Activated CD4-positive, alpha-beta memory T cell treated with anti-CD3 and anti-CD28 coated beads, Interleukin-2, amount 10 ng/mL, durations not matched to agents 7 days and 5 days (primary cell): ENCODE results near the gene PAK1. TPM values are rescaled to one million over a fixed set of nuclear protein-coding genes. Genes with fewer than 3 reads are reported as not detected.

ENCODE experiments used
- CTCF ChIA-PET: fragments of 350-600 bp; sonication (Branson Sonifier 250); formaldehyde crosslinking; loops from one replicate; lab custom pipeline; 2021; ENCODE audit warnings: antibody characterized with exemption, inconsistent platforms; lab: Charles Lee
- POLR2A ChIA-PET: fragments of 350-600 bp; sonication (Branson Sonifier 250); formaldehyde crosslinking; loops from one replicate; lab custom pipeline; 2021; ENCODE audit warnings: antibody characterized with exemption; lab: Charles Lee
- DNase-seq: peaks from one replicate; pipeline ENCODE4 v3.0.0-alpha.2; 2020
- H3K27ac Mint-ChIP-seq: one replicate; pipeline ENCODE4 v1.8.0; 2021; ENCODE audit warnings: mild to moderate bottlenecking, mixed read lengths
- H3K27me3 Mint-ChIP-seq: one replicate; pipeline ENCODE4 v1.8.0; 2021; ENCODE audit warnings: mixed read lengths
- H3K36me3 Mint-ChIP-seq: one replicate; pipeline ENCODE4 v1.8.0; 2021; ENCODE audit warnings: low read depth, mixed read lengths
- H3K4me1 Mint-ChIP-seq: one replicate; pipeline ENCODE4 v1.8.0; 2021; ENCODE audit warnings: mixed read lengths
- H3K4me3 Mint-ChIP-seq: one replicate; pipeline ENCODE4 v1.8.0; 2021; ENCODE audit warnings: mild to moderate bottlenecking, mixed read lengths
- H3K9me3 Mint-ChIP-seq: one replicate; pipeline ENCODE4 v1.8.0; 2021; ENCODE audit warnings: mixed read lengths
- total RNA-seq, 2 experiments: library from RNA; stranded (reverse); gene quantifications; one replicate each; pipeline ENCODE4 v1.2.3, GENCODE V29; 2021

The PAK1 gene
- total RNA-seq, 2 experiments from 2014 or later: 47.1 to 48.2 TPM

DNA sequence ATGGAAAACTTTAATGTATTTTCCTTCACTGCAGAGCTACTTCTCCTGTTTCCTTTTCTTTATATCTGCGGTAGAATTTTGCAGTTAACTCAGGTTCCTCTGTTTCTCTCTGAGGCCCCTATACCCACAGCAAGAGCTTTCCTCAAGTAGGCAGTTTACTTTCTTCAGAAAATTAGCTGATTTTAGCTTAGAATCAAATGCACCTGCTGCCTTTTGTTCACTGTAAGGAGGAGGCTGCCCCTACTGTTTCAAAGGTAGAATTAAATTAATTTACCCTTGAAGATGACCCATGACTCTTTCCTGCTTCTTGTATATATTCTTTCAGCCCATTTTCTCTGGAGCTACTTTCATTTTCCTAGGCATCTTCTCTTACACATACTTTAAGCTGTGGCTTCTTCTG is 103.7 kb downstream of the PAK1 start:
- ChIA-PET POLR2A (no interaction called here), CTCF (interaction anchor here (1.3 to 1.5 kb wide), 3 partner anchors 16 to 51 kb away, joined by 3 to 4 read pairs (median 3); no protein-coding TSS in a partner anchor)
- H3K4me1 Mint-ChIP-seq: no peaks in the 10 kb centered on the region
- peaks cover 23% of the 10 kb centered on the region for H3K36me3 Mint-ChIP-seq
- DNase-seq: no peak
- H3K9me3 Mint-ChIP-seq: peaks cover 3% of the 10 kb centered on the region
- no peaks in the 10 kb centered on the region for H3K27me3 Mint-ChIP-seq
- H3K4me3 Mint-ChIP-seq: no peak overlapping the region
- H3K27ac Mint-ChIP-seq: no peak overlapping the region

DNA sequence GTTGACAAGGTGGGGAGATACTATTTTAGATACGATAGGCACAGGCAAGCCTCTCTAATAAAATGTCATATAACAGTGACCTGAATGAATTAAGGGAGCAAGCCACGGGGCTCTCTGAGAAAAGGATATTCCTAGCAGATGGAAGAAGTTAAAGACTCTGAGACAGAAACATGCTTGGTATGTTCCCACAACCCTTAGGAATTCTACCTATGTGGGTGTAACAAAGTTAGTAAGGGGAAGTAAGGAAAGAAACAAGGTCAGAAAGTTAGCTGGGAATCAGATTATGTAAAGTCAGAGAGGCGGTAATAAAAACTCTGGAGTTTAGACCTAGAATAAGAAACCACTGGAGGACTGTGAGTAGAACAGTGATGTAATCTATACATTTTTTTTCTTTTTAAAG is 112.7 kb downstream of the PAK1 start:
- no peak overlapping the region for H3K27ac Mint-ChIP-seq

DNA sequence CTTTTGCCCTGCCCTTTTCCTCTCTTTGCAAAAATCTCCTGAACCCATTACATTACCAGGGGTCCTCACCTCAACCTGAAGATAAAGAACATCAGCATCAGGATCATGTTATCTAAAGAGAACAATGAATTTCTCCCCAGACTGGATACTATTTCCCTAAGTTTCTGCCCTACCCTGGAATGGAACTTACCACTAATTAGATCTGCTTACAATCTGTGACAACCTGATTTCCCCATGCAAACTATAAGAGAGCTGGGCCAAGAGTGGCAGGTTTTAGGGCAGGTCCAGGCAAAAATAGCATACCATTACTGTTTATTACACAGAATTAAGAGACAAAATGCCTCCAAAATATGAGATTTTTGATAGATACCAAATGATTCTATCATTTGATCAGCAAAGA is 114.4 kb downstream of the PAK1 start:
- no peaks in the 10 kb centered on the region for H3K4me1 Mint-ChIP-seq
- ChIA-PET CTCF (no interaction called here), POLR2A (no interaction called here)
- no peak overlapping the region for H3K4me3 Mint-ChIP-seq
- no peaks in the 10 kb centered on the region for H3K27me3 Mint-ChIP-seq
- no peak for DNase-seq
- peaks cover 24% of the 10 kb centered on the region for H3K36me3 Mint-ChIP-seq
- no peak overlapping the region for H3K27ac Mint-ChIP-seq
- H3K9me3 Mint-ChIP-seq: no peaks in the 10 kb centered on the region

More for the DNA sequence above, 112.7 kb downstream of the PAK1 start:
- peaks cover 3% of the 10 kb centered on the region for H3K9me3 Mint-ChIP-seq
- POLR2A ChIA-PET: no interaction called here
- no peaks in the 10 kb centered on the region for H3K27me3 Mint-ChIP-seq
- no peak for DNase-seq
- H3K4me3 Mint-ChIP-seq: no peak overlapping the region
- H3K4me1 Mint-ChIP-seq: no peaks in the 10 kb centered on the region
- peaks cover 32% of the 10 kb centered on the region for H3K36me3 Mint-ChIP-seq
- CTCF ChIA-PET: no interaction called here

DNA sequence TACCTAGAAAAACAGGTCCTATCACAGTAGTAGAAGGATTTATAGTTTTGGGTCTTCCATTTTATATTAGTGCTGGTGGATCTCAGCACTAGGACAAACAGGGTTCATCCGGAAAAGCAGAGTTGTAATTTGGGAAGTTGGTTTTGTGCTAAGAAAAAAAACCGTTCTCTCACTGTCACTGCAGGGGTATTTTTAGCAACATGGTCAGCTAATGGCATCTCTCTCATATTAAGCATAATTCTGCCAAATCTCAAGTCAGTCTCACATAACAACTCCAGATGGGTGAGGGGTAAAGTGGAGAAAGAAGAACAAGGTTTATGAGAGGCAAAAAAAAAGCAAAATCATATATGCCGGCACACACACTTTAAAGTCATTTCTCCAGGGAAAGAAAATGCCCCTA is 120.8 kb downstream of the PAK1 start:
- POLR2A ChIA-PET: no interaction called here
- no peak for DNase-seq
- Mint-ChIP-seq H3K36me3 (peaks cover 17% of the 10 kb centered on the region), H3K27me3 (no peaks in the 10 kb centered on the region), H3K27ac (no peak overlapping the region), H3K4me1 (no peaks in the 10 kb centered on the region), H3K9me3 (no peaks in the 10 kb centered on the region), H3K4me3 (no peak overlapping the region)
- CTCF ChIA-PET: no interaction called here

DNA sequence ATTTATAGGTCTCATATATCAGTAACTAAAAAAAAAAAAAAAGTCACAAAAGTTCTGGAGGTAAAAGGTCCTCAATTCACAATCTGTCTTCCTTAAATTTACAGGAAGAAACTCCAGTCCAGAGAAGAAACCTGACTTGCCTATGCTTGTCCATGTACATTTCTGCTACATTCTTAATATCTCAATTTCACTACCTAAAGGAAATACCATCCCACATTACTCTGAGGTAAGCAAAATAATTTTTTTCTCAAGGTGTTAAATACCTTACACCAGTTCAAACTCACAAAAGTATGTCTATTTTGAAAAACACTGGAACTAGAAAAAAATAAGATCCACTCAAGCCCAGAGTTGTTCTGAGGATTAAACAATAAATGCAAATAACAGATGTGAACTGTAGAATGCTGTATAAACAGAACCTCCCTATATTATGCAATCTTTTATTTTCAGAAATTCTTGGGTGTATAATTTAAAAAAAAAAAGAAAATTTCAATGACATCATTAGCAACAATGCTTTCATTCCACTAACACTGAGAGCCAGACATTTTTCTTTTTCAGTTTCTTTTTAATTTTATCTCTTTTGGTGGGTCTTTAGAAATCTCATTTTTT is 122.5 kb downstream of the PAK1 start:
- H3K36me3 Mint-ChIP-seq: peaks cover 18% of the 10 kb centered on the region
- POLR2A ChIA-PET: no interaction called here

DNA sequence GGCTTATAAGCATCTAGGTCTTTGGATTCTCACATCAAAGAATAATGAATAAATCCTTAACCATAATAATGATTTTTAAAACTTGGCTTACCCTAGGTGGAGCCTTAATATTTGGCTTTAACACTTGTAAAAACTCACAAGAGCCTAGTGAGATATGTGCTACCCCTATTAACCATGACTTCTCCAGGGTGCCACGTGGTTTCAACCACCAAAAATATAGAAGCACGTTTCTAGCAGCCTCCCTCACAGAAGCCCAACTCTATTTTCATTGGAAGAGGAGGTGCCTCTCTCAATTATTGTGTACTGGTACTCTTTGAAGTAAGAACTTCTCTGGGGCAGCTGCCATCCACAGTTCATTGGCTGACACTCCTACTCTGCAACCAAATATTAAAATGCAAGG is 125.9 kb downstream of the PAK1 start:
- no peaks in the 10 kb centered on the region for H3K27me3 Mint-ChIP-seq
- ChIA-PET POLR2A (no interaction called here), CTCF (no interaction called here)
- no peak overlapping the region for H3K4me3 Mint-ChIP-seq
- peaks cover 32% of the 10 kb centered on the region for H3K36me3 Mint-ChIP-seq
- H3K4me1 Mint-ChIP-seq: no peaks in the 10 kb centered on the region
- no peaks in the 10 kb centered on the region for H3K9me3 Mint-ChIP-seq
- H3K27ac Mint-ChIP-seq: no peak overlapping the region
- DNase-seq: no peak

More for the DNA sequence above, 122.5 kb downstream of the PAK1 start:
- CTCF ChIA-PET: no interaction called here
- DNase-seq: no peak
- no peaks in the 10 kb centered on the region for H3K27me3 Mint-ChIP-seq
- no peak overlapping the region for H3K27ac Mint-ChIP-seq
- H3K4me1 Mint-ChIP-seq: no peaks in the 10 kb centered on the region
- no peak overlapping the region for H3K4me3 Mint-ChIP-seq
- no peaks in the 10 kb centered on the region for H3K9me3 Mint-ChIP-seq

DNA sequence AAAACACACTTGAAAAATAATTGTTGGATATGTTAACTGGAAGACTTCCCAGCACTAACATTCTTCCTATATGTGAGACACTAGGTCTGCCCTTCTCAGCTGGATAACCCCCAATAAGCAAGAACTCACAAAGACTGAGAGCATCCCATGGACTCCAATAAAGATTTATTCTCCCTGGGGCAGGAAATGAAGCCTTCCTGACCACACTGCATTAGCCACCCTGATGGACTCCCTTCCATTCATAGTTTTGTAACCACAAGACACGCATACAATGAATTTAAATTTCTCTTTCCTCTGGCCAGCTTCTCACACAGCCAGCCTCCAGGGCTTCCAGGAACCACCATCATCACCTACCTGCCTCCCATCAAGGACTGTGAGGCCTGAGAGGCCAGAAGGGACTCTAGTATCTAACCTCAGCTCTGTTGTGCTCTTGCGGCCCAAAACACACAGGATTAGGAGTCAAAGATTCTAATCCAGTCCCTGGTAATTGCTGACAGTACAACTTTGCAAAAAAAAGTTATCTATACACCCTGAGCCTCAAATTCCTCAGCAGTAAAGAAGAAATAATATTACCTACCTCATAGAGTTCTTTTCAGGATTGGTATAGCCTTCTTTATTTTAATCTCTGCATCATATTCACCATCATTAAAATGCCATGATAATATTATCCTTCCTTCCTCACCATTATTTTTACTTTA is 126.8 kb downstream of the PAK1 start:
- no peak for DNase-seq
- H3K27ac Mint-ChIP-seq: no peak overlapping the region

DNA sequence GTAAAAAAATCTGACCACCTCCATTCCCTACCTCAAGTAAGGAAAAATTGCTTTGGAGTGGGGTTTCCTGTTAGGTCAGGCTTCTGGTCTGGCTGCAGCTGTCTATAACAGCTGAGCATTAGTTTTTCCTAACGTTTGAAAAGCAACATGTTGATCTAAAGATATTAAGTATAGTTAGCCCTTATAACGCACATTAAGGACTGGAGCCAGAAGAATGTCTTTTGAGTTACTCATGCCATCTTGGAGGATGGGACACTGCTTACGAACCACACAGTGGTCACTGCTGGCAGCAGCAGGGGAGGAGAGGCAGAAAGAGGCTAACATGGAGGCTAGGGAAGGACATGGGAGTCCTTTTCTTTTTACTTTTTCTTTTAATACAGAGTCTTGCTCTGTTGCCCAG is 128.3 kb downstream of the PAK1 start:
- ChIA-PET POLR2A (no interaction called here), CTCF (no interaction called here)
- no peaks in the 10 kb centered on the region for H3K27me3 Mint-ChIP-seq
- no peaks in the 10 kb centered on the region for H3K9me3 Mint-ChIP-seq
- peaks cover 46% of the 10 kb centered on the region for H3K36me3 Mint-ChIP-seq
- DNase-seq: no peak
- no peak overlapping the region for H3K4me3 Mint-ChIP-seq
- H3K27ac Mint-ChIP-seq: no peak overlapping the region
- H3K4me1 Mint-ChIP-seq: no peaks in the 10 kb centered on the region

More for the DNA sequence above, 126.8 kb downstream of the PAK1 start:
- CTCF ChIA-PET: no interaction called here
- H3K4me3 Mint-ChIP-seq: no peak overlapping the region
- POLR2A ChIA-PET: no interaction called here
- no peaks in the 10 kb centered on the region for H3K9me3 Mint-ChIP-seq
- no peaks in the 10 kb centered on the region for H3K27me3 Mint-ChIP-seq
- peaks cover 34% of the 10 kb centered on the region for H3K36me3 Mint-ChIP-seq
- H3K4me1 Mint-ChIP-seq: no peaks in the 10 kb centered on the region

DNA sequence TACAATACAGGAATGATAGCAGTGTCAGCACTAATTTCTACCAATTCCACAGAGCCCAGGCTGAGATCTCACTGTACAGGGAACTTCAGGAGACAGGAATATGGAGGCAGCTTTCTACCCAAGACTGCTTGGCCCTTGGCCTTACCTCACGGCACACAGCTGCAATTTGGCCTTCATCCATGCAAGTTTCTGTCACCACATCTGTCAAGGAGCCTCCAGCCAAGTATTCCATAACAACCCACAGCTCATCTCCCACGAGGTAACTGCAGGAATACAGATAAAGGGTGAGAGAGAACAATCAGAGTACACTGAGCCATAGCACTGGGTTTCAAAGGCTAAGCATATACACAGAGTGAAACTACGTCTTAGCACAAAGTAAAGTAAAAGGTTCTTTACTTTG is 133.4 kb downstream of the PAK1 start:
- POLR2A ChIA-PET: no interaction called here
- Mint-ChIP-seq H3K9me3 (no peaks in the 10 kb centered on the region), H3K27me3 (no peaks in the 10 kb centered on the region), H3K27ac (no peak overlapping the region), H3K4me1 (no peaks in the 10 kb centered on the region), H3K4me3 (no peak overlapping the region), H3K36me3 (peaks cover 45% of the 10 kb centered on the region)
- no peak for DNase-seq
- CTCF ChIA-PET: no interaction called here

DNA sequence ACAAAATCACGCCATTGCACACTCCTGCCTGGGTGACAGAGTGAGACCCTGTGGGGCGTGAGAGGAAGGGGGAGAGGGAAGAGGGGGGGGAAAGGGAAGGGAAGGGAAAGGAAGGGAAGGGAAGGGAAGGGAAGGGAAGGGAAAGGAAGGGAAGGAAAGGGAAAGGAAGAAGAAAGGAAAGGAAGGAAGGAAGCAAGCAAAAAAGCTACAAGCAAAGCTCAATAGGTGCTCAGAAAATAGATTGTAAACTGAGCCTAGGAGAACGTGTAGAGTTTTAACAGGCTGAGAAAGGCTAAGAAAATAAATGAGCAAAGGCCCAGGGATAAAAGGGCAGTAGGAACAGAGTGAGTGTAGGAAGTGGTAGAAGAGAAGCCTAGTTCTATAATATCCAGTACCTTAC is 141.6 kb downstream of the PAK1 start:
- H3K4me1 Mint-ChIP-seq: no peaks in the 10 kb centered on the region
- DNase-seq: no peak
- peaks cover 7% of the 10 kb centered on the region for H3K9me3 Mint-ChIP-seq
- CTCF ChIA-PET: no interaction called here
- no peak overlapping the region for H3K4me3 Mint-ChIP-seq
- H3K27me3 Mint-ChIP-seq: no peaks in the 10 kb centered on the region
- peaks cover 50% of the 10 kb centered on the region for H3K36me3 Mint-ChIP-seq
- POLR2A ChIA-PET: no interaction called here
- H3K27ac Mint-ChIP-seq: no peak overlapping the region

DNA sequence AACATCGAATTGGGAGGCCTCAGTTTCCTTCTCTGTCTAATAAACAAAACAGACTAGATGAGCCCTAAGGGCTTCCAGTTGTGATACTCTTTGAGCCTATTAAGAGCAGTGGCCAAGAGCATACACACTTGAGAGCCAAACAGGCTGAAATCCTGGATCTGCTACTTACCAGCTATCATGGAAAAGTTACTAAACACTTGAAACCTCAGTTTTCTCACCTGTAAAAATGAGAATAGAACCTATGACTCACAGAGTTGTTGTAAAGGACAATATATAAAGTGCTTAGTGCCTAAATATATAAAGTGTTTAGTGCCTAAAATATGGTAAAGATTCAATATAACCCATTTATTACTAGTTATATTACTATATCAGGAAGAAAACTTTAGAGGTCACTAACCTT is 148.7 kb downstream of the PAK1 start:
- H3K4me1 Mint-ChIP-seq: peaks cover 2% of the 10 kb centered on the region
- H3K36me3 Mint-ChIP-seq: peaks cover 50% of the 10 kb centered on the region
- no peak overlapping the region for H3K27ac Mint-ChIP-seq
- peaks cover 2% of the 10 kb centered on the region for H3K9me3 Mint-ChIP-seq
- ChIA-PET CTCF (no interaction called here), POLR2A (no interaction called here)
- no peak for DNase-seq
- no peaks in the 10 kb centered on the region for H3K27me3 Mint-ChIP-seq
- H3K4me3 Mint-ChIP-seq: no peak overlapping the region

DNA sequence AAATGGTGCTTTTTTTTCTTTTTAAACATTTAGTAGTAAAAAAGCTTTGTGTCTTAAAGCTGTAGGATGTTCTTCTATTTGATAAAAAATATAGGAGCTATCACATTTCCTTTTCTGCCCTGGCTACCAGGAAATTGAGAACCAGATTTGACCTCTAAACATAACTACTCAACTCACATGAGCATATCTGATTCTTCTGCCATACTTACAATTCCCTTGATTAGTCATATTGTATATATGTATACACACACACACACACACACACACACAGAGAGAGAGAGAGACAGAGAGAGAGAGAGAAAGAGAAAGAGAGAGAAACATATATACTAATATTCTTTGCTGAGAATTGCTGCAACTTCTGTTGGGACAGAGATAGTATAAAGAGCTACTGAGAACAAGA is 149.4 kb downstream of the PAK1 start:
- no peak for DNase-seq
- Mint-ChIP-seq H3K9me3 (peaks cover 2% of the 10 kb centered on the region), H3K4me3 (no peak overlapping the region), H3K27ac (no peak overlapping the region), H3K27me3 (no peaks in the 10 kb centered on the region), H3K4me1 (peaks cover 2% of the 10 kb centered on the region), H3K36me3 (peaks cover 44% of the 10 kb centered on the region)
- ChIA-PET CTCF (interaction anchor here (0.6 kb wide), 1 partner anchor 168 kb away, joined by 3 read pairs; no protein-coding TSS in a partner anchor), POLR2A (no interaction called here)

DNA sequence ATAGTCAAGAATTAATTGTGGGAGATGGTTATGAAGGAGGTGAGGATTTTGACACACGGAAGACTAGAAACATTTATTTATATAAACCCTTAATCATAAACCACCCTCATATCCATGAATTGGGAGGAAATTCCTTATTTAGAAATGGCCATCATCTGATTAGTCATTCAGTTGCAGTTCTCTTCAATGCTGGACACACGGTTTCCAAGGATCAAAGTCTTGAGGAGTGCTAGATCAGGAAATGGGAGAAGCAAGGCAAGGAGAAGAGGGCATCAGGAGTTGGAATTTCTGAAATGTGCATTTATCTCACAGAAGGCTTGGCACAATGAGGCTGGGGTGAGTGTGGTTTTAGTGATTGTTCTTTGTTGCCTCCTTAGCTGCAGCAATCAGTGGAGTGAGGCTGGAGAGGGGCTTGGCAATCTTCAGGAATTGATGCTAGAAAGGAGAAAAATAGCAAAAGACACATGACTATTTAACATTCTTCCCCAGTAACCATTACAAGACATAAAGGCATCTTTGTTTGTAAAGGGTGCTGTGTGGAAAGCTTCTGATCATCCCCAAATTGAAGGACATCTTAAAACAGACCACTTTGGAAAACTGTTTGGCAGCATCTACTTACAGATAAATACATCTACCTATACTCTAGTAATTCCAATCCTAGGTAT is 150.8 kb downstream of the PAK1 start:
- no peak for DNase-seq
- ChIA-PET POLR2A (no interaction called here), CTCF (no interaction called here)
- Mint-ChIP-seq H3K9me3 (no peaks in the 10 kb centered on the region), H3K27me3 (no peaks in the 10 kb centered on the region), H3K4me3 (no peak overlapping the region), H3K36me3 (peaks cover 33% of the 10 kb centered on the region), H3K4me1 (peaks cover 2% of the 10 kb centered on the region), H3K27ac (no peak overlapping the region)
